Uterus (tissue), 2 donors: ENCODE measurements around the gene IL32.

ENCODE experiments used
- POLR2A ChIP-seq, 2 donors: fragments of 450-650 bp; IDR thresholded peaks; one replicate each; pipeline ENCODE4 v1.6.1; 2016; ENCODE audit warnings: antibody characterized with exemption in 2 of 2, mild to moderate bottlenecking in 1 of 2, moderate library complexity in 1 of 2
- TF ChIP-seq, protein P1 (sequence below), 4 experiments: fragments of 200-600 bp in 2 of 4; fragments of 450-650 bp in 2 of 4; sonication (generic) in 2 of 4; IDR thresholded peaks; one replicate each; pipeline ENCODE4 v1.5.1; 2016 to 2019; ENCODE audit warnings: antibody characterized with exemption in 4 of 4, mild to moderate bottlenecking in 2 of 4, moderate library complexity in 1 of 4

DNA sequence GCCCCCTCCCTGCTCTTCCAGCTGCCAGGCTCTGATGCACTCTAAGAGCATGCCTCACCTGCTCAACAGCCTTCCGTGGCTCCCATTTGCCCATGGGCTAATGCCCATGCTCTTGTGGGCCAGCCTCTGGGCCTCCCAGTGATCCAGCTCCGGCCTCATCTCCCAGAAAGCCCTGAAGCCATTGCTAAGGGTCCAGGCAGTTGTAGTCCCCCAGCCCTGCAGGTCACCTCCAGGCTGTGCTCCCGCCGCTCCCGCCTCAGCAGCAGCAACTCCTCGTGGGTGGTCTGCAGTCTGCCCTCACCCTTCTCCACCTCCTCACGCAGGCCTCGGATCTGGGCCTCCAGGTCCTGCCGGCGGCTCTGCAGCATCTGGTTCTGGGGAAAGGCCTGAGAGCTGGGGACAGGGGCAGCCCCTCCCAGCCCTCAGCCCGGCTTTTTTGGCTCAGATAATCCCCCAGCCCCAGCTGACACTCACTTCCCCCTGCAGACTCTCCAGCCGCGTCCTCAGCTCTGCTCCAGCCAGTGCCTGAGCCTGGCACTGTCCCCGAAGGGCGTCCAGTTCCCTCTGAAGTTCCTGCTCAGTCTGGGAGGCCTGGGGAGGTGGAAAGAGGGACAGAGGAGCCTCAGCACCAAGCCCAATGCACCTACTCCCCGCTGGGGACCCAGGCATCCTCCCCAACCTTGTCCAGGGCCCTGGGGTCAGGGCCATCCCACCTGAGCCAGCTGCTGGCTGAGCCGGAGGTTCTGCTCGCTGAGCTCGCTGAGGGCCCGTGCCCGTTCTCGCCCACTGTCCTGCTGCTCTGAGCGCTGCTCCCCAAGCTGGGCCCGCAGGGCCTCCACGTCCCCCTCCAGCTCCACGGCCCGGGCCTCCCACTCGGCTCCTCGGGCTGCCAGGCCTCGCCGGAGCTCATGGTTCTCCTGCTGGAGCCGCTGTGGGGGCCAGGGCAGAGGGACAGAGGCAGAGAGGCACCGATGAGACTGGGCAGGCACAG is 34.9 kb upstream of the IL32 start:
- TF ChIP-seq, protein P1, sequence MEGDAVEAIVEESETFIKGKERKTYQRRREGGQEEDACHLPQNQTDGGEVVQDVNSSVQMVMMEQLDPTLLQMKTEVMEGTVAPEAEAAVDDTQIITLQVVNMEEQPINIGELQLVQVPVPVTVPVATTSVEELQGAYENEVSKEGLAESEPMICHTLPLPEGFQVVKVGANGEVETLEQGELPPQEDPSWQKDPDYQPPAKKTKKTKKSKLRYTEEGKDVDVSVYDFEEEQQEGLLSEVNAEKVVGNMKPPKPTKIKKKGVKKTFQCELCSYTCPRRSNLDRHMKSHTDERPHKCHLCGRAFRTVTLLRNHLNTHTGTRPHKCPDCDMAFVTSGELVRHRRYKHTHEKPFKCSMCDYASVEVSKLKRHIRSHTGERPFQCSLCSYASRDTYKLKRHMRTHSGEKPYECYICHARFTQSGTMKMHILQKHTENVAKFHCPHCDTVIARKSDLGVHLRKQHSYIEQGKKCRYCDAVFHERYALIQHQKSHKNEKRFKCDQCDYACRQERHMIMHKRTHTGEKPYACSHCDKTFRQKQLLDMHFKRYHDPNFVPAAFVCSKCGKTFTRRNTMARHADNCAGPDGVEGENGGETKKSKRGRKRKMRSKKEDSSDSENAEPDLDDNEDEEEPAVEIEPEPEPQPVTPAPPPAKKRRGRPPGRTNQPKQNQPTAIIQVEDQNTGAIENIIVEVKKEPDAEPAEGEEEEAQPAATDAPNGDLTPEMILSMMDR (IDR thresholded peaks at IDR 0.05), result no peak
- TF ChIP-seq POLR2A (IDR thresholded peaks at IDR 0.05), result no peak
